ENCODE data around the gene PACSIN3.
A peak's percentile ranks its signal among the peaks of the same experiment; 100 is the strongest.

The PACSIN3 gene

GRCh38 chr11:47179655-47179991 is 6.6 kb downstream of the PACSIN3 start:
- Histone ChIP-seq H3K9ac (ENCODE audit: low read length) (no peak overlapping the region), H3K4me1 (ENCODE audit: insufficient read depth, low read length, severe bottlenecking) (peaks cover 23% of the 10 kb centered on the region), H3K36me3 (ENCODE audit: insufficient read depth, low read length) (peaks cover 17% of the 10 kb centered on the region; the same call in 1 of the 2 replicates), H3K79me2 (ENCODE audit: insufficient read depth, low read length) (peaks cover 19% of the 10 kb centered on the region), H3K9me2 (ENCODE audit: low read depth, low read length) (no peaks in the 10 kb centered on the region), H4K20me1 (ENCODE audit: insufficient read depth, low read length) (no peaks in the 10 kb centered on the region), H3K4me2 (ENCODE audit: low read length) (no peak overlapping the region), H3K4me3 (ENCODE audit: low read depth, low read length, poor library complexity, severe bottlenecking) (no peak overlapping the region), H3K27me3 (ENCODE audit: insufficient read depth, low read length) (peaks cover 5% of the 10 kb centered on the region; the same call in 1 of the 2 replicates), H3F3A (ENCODE audit: insufficient read depth, low read length) (no peaks in the 10 kb centered on the region), H2AFZ (ENCODE audit: low read length) (no peak overlapping the region), H3K27ac (ENCODE audit: low read depth, low read length, poor library complexity, severe bottlenecking) (no peak overlapping the region), H3K9me3 (ENCODE audit: low read length) (no peaks in the 10 kb centered on the region)
- no peak for TF ChIP-seq EZH2 (IDR thresholded peaks at IDR 0.05; ENCODE audit: borderline replicate concordance, low read length)
- TF ChIP-seq, protein P1, sequence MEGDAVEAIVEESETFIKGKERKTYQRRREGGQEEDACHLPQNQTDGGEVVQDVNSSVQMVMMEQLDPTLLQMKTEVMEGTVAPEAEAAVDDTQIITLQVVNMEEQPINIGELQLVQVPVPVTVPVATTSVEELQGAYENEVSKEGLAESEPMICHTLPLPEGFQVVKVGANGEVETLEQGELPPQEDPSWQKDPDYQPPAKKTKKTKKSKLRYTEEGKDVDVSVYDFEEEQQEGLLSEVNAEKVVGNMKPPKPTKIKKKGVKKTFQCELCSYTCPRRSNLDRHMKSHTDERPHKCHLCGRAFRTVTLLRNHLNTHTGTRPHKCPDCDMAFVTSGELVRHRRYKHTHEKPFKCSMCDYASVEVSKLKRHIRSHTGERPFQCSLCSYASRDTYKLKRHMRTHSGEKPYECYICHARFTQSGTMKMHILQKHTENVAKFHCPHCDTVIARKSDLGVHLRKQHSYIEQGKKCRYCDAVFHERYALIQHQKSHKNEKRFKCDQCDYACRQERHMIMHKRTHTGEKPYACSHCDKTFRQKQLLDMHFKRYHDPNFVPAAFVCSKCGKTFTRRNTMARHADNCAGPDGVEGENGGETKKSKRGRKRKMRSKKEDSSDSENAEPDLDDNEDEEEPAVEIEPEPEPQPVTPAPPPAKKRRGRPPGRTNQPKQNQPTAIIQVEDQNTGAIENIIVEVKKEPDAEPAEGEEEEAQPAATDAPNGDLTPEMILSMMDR (IDR thresholded peaks at IDR 0.05; ENCODE audit: low read length) = peak; percentile 88

DNA sequence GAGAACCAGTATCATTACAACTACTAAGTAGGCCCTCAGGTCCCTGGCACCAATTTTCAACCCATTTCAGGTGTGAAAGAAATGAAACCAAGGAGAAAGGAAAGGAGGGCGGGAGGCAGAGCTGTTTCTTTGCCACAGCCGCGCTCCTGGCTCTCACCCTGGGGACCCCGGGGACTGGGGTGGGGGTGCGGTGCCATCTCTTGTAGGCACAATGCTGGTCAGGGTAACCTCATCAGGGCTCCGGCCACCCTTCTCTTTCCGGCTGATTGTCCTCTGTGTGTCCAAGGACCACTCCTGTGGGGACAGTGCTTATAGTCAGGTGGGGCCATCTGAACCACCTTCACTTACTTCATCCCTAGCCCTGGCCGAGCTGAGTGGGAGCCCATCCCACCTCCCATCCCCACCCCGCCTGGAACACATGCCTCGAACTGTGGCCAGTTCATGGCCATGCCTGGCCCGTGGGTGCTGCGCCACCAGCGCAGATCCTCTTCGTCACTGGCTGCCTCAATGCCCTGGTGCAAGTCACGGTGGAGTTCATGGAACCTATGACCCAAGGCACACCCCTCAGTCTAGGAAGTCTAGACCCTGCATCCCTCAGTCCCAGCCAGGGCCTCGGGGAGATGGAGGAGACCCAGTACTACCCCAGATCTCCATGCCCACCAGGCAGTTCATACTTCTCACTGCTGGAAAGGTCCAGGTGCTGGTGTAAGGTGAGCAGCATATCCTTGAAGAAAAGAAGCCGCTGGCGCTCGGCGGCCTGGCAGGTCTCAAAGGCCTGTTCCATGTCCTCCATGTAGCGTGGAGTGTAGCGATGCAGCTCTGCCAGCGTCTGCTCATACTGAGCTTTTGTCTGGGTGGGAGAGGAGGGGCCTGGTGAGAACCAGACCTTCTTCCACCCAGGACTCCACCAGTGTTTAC is 7.2 kb downstream of the PACSIN3 start:
- Histone ChIP-seq H3K36me3 (ENCODE audit: insufficient read depth, low read length) (peaks cover 21% of the 10 kb centered on the region), H3K27ac (ENCODE audit: low read depth, low read length, poor library complexity, severe bottlenecking) (no peak overlapping the region), H3K4me3 (ENCODE audit: low read depth, low read length, poor library complexity, severe bottlenecking) (no peak overlapping the region), H2AFZ (ENCODE audit: low read length) (no peak overlapping the region), H3K9me3 (ENCODE audit: low read length) (no peaks in the 10 kb centered on the region), H4K20me1 (ENCODE audit: insufficient read depth, low read length) (no peaks in the 10 kb centered on the region), H3K4me2 (ENCODE audit: low read length) (no peak overlapping the region), H3F3A (ENCODE audit: insufficient read depth, low read length) (no peaks in the 10 kb centered on the region), H3K9ac (ENCODE audit: low read length) (no peak overlapping the region), H3K4me1 (ENCODE audit: insufficient read depth, low read length, severe bottlenecking) (peaks cover 25% of the 10 kb centered on the region), H3K27me3 (ENCODE audit: insufficient read depth, low read length) (no peaks in the 10 kb centered on the region), H3K79me2 (ENCODE audit: insufficient read depth, low read length) (peaks cover 23% of the 10 kb centered on the region), H3K9me2 (ENCODE audit: low read depth, low read length) (no peaks in the 10 kb centered on the region)
- TF ChIP-seq, protein P1 (IDR thresholded peaks at IDR 0.05; ENCODE audit: low read length) = no peak
- no peak for TF ChIP-seq EZH2 (IDR thresholded peaks at IDR 0.05; ENCODE audit: borderline replicate concordance, low read length)

DNA sequence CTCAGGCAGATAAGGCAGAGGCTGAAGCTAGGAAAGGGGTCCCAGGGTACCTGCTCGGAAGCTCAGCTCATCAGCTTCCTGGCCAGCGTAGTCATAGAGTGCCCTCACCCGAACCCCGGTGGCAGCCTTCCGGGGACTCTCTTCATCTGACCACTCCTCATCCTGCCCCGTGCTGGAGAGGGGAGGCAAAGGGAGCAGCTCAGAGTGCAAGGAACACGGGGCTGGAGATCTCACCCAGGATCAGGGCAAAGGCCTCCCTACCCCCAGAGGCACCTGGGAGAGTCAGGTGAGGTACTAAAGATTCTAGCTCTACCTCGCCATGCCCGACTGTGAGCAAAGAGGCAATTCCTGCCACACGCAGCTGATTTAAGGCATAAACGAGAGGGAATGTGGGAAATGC is 7.9 kb downstream of the PACSIN3 start:
- Histone ChIP-seq H3K27me3 (ENCODE audit: insufficient read depth, low read length) (no peaks in the 10 kb centered on the region), H3F3A (ENCODE audit: insufficient read depth, low read length) (no peaks in the 10 kb centered on the region), H3K4me2 (ENCODE audit: low read length) (no peak overlapping the region), H3K9me2 (ENCODE audit: low read depth, low read length) (no peaks in the 10 kb centered on the region), H3K36me3 (ENCODE audit: insufficient read depth, low read length) (peaks cover 28% of the 10 kb centered on the region), H3K79me2 (ENCODE audit: insufficient read depth, low read length) (peaks cover 30% of the 10 kb centered on the region), H3K4me3 (ENCODE audit: low read depth, low read length, poor library complexity, severe bottlenecking) (no peak overlapping the region), H4K20me1 (ENCODE audit: insufficient read depth, low read length) (no peaks in the 10 kb centered on the region), H3K4me1 (ENCODE audit: insufficient read depth, low read length, severe bottlenecking) (peaks cover 32% of the 10 kb centered on the region), H2AFZ (ENCODE audit: low read length) (no peak overlapping the region), H3K9ac (ENCODE audit: low read length) (no peak overlapping the region; the same call in 1 of the 2 replicates), H3K27ac (ENCODE audit: low read depth, low read length, poor library complexity, severe bottlenecking) (no peak overlapping the region), H3K9me3 (ENCODE audit: low read length) (no peaks in the 10 kb centered on the region)
- no peak for TF ChIP-seq EZH2 (IDR thresholded peaks at IDR 0.05; ENCODE audit: borderline replicate concordance, low read length)
- TF ChIP-seq, protein P1 (IDR thresholded peaks at IDR 0.05; ENCODE audit: low read length) = no peak

Data from OCI-LY1 (cell line).